SHP77 treated with DMSO at 0.1 percent for 48 hours (cell line): ENCODE data around the gene CACNA1C.

Experiments used
- DNase-seq: peaks from one replicate; lab custom pipeline; 2025; lab: John Stamatoyannopoulos, UW

Gene CACNA1C

GRCh38 chr12:2140858-2141519, 88.2 kb downstream of the CACNA1C start:
- DNase-seq: no peak

GRCh38 chr12:2142068-2142467, 89.3 kb downstream of the CACNA1C start:
- DNase-seq: no peak

GRCh38 chr12:2144951-2145350, 92.2 kb downstream of the CACNA1C start:
- DNase-seq: no peak

GRCh38 chr12:2145433-2145998, 92.7 kb downstream of the CACNA1C start:
- DNase-seq: no peak

GRCh38 chr12:2147335-2147734, 94.5 kb downstream of the CACNA1C start:
- DNase-seq: no peak

GRCh38 chr12:2149091-2149490, 96.3 kb downstream of the CACNA1C start:
- no peak for DNase-seq

- no peak for DNase-seq
Measured at GRCh38 chr12:2150833-2151232, 98.0 kb downstream of the CACNA1C start.

- no peak for DNase-seq
Measured at GRCh38 chr12:2151391-2151790, 98.6 kb downstream of the CACNA1C start.

GRCh38 chr12:2152134-2152533, 99.3 kb downstream of the CACNA1C start:
- DNase-seq: no peak

- DNase-seq: no peak
Measured at GRCh38 chr12:2154050-2154449, 101.3 kb downstream of the CACNA1C start.

GRCh38 chr12:2154521-2154920, 101.7 kb downstream of the CACNA1C start:
- DNase-seq: no peak

- DNase-seq: no peak
Measured at GRCh38 chr12:2156333-2156732, 103.5 kb downstream of the CACNA1C start.

- no peak for DNase-seq
Measured at GRCh38 chr12:2160043-2160442, 107.3 kb downstream of the CACNA1C start.

GRCh38 chr12:2161473-2161872, 108.7 kb downstream of the CACNA1C start:
- DNase-seq: no peak

- DNase-seq: no peak
Measured at GRCh38 chr12:2163177-2163941, 110.6 kb downstream of the CACNA1C start.

- no peak for DNase-seq
Measured at GRCh38 chr12:2165021-2165420, 112.2 kb downstream of the CACNA1C start.

GRCh38 chr12:2165927-2166326, 113.1 kb downstream of the CACNA1C start:
- no peak for DNase-seq

- no peak for DNase-seq
Measured at GRCh38 chr12:2166696-2167095, 113.9 kb downstream of the CACNA1C start.

GRCh38 chr12:2167231-2167630, 114.4 kb downstream of the CACNA1C start:
- DNase-seq: no peak

- no peak for DNase-seq
Measured at GRCh38 chr12:2168808-2169207, 116.0 kb downstream of the CACNA1C start.

- DNase-seq: no peak
Measured at GRCh38 chr12:2169489-2169888, 116.7 kb downstream of the CACNA1C start.

- no peak for DNase-seq
Measured at GRCh38 chr12:2169940-2170339, 117.2 kb downstream of the CACNA1C start.

- no peak for DNase-seq
Measured at GRCh38 chr12:2170376-2170775, 117.6 kb downstream of the CACNA1C start.
